ENCODE results near the gene STAG3.
"Not testable (repeated sequence)": the region's sequence is repeated elsewhere in the genome, so short reads cannot be mapped to it uniquely, and the experiment has no call there.

The STAG3 gene, protein sequence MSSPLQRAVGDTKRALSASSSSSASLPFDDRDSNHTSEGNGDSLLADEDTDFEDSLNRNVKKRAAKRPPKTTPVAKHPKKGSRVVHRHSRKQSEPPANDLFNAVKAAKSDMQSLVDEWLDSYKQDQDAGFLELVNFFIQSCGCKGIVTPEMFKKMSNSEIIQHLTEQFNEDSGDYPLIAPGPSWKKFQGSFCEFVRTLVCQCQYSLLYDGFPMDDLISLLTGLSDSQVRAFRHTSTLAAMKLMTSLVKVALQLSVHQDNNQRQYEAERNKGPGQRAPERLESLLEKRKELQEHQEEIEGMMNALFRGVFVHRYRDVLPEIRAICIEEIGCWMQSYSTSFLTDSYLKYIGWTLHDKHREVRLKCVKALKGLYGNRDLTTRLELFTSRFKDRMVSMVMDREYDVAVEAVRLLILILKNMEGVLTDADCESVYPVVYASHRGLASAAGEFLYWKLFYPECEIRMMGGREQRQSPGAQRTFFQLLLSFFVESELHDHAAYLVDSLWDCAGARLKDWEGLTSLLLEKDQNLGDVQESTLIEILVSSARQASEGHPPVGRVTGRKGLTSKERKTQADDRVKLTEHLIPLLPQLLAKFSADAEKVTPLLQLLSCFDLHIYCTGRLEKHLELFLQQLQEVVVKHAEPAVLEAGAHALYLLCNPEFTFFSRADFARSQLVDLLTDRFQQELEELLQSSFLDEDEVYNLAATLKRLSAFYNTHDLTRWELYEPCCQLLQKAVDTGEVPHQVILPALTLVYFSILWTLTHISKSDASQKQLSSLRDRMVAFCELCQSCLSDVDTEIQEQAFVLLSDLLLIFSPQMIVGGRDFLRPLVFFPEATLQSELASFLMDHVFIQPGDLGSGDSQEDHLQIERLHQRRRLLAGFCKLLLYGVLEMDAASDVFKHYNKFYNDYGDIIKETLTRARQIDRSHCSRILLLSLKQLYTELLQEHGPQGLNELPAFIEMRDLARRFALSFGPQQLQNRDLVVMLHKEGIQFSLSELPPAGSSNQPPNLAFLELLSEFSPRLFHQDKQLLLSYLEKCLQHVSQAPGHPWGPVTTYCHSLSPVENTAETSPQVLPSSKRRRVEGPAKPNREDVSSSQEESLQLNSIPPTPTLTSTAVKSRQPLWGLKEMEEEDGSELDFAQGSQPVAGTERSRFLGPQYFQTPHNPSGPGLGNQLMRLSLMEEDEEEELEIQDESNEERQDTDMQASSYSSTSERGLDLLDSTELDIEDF

DNA sequence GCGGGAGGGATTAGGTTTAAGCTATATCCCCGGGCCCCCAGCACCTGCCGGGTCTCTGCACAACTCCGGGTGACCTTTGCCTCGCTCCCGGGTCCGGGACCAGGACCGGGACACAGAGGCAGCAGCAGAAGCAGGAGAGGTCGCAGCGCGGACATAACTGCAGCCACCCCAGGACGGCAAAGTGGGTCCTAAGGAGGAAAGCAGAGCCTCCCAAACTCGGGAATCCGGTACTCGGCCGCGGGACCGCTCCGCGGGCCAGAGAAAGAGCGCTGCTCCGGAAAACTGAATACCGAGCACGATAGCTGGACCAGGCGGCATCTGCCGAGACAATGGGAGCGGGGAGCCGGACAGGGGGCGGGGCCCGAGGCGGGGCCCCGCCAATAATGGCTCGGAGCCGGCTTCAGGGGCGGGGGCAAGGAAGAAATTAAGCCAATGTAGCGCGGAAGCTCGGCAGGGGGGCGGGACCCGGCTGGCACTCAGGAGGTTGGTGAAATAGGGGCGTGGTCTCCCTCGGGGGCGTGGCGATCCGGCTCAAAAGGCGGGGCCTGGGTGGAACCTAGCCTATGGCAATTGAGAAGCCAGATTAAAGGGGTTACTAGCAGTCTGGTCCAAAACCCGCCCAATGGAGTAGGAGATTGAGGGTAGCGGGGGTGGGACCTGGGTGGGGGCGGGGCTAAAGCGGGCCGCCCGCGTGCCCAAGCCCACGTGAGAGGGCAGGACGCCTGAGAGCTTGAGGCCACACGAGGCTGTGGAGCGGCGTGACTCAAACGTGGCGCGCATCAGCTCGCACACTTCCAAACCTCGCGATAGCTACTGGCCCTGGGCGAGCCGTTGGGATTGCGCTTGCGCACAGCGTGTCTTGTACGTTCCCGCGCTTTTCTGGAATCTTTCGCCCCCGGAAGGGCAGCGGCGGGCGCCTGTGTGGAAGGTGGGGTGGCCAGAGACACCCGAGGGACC, at the start of gene STAG3, which contains the start of gene GPC2:
STAG3 (plus strand) TSS at position 874 of the 957 bp plus-strand sequence. CDS start 2,639 bp downstream, outside the sequence.
GPC2 (minus strand) TSS at position 337 of the 957 bp plus-strand sequence; CDS start at position 155, 182 bp downstream.
- DNase-seq, result peak; percentile 97

DNA sequence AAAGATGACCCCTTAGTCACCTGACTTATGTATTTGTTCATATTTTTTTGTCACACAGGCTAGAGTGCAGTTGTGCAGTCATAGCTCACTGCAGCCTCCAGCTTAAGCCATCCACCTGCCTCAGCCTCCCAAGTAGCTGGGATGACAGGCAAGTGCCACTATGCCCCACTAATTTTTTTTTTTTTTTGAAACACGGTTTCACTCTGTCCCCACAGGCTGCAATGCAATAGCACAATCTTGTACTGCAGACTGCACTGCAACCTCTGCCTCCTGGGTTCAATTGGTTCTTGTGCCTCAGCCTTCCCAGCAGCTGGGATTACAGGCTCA, 49.1 kb upstream of the STAG3 start:
- no peak for DNase-seq

DNA sequence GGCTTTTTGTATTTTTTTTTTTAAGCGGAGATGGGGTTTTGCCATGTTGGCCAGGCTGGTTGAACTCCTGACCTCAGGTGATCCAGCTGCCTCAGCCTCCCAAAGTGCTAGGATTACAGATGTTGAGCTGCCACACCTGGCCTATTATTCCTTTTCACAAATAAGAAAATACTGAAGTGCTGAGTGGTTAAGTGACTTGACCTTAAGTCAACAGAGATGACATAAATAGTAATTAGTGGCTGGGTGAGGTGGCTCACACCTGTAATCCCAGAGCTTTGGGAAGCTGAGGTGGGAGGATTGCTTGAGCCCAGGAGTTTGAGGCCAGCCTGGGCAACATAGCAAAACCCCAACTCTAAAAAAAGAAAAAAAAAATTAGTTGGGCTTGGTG, 47.5 kb upstream of the STAG3 start:
- DNase-seq, result not testable (repeated sequence)

DNA sequence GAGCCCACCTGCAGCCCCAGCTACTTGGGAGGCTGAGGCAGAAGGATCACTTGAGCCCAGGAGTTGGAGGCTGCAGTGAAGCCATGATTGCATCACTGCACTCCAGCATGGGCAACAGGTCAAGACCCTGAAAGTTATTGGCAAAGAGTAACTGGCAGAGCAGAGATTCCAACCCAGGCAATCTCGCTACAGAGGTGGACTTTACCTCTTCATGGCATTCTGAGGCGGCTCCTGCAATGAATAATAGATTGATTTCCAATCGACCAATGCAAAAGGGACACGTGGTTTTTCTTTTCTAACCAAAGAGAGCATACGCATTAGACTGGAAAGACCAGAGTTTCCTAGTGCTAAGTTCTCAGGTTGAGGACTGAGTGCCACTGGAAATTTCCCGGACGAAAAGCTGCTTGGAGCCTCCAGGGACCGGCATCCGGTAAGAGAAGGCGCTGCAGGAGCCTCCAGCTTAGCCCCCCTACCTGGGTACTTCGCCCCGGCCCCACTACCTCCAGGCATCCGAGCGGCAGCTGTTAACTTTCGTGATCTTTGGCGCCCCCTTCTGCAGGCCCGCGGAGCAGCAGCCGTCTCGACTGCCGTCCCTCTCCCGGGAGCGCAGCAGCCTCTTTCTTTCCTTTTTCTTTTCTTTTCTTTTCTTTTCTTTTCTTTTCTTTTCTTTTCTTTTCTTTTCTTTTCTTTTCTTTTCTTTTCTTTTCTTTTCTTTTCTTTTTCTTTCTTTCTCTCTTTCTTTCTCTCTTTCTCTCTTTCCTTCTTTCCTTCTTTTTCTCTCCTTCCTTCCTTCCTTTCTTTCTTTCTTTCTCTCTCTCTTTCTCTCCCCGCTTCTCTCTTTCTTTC, 46.9 kb upstream of the STAG3 start:
- DNase-seq, result peak; percentile 30

DNA sequence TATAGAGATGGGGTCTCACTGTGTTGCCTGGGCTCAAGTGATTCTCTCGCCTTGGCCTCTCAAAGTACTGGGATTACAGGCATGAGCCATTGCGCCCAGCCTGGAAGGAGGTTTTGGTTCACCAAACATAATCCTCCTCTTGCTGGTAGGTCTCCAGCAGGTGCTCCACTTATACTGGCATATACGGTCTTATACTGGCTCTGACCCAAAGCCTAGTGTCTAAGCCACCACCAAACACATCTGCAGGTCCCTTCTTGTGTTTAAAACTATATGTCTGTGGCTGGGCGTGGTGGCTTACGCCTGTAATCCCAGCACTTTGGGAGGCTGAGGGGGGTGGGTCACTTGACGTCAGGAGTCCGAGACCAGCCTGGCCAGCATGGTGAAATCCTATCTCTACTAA, 45.6 kb upstream of the STAG3 start:
- DNase-seq, result no peak

DNA sequence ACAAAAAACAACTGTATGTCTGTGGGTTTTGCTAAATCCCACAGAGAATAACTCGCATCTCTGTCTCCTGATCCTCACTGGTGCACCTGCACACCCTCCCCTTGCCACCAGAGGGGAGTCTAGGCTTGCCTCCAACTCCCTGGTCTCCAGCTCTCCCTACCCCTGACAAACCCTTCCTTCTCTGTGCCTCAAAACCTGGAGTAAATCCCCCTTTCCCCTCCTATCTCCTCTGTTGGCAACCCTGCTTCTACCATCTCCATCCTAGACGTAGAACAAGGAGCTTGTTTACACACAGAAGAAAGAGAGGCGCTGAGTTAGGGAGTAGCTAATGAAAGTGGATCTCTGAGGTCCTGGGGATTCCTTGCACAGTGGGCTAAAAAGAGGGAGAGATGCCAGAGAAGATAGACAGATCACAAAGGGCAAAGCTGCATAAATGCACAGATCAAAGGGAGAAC, 45.0 kb upstream of the STAG3 start:
- DNase-seq, result peak; percentile 34

DNA sequence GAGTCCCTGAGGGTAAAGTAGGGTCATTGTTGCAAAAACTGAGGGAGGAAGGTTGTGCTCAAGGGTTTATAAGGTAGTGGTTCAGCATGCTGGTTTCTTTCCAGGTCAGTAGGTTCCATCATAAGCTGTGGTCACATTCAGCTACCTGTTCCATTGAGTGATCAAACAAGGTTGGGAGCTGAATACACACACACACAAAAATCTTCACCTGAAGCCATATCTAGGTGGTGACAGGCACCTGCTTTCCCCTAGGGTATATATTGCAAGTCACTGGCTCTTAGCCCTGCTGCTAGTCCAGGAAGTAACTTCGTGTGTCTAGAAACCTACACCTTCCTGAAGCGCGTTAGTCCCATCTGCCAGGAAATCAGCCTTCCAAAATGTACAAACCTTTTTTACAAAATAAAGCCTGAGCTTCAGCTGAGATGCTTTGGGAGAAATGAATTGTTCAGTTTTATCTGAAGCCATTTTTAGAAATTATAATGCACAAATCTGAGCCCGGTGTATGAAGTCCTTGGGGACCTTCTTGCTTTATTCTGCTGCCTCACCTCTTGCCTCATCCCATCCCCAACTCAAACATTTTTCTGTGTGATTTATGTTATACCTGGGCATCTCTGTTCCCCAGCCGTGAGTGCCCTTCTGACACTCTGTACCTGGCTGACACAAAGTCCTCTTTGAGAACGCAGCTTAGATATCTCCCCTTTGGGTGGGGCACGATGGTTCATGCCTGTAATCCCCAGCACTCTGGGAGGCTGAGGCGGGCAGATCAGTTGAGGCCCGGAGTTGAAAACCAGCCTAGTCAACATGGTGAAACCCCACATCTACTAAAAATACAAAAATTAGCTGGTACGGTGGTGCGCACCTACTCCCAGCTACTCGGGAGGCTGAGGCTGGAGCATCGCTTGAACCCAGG, 39.6 kb upstream of the STAG3 start:
- DNase-seq, result no peak

DNA sequence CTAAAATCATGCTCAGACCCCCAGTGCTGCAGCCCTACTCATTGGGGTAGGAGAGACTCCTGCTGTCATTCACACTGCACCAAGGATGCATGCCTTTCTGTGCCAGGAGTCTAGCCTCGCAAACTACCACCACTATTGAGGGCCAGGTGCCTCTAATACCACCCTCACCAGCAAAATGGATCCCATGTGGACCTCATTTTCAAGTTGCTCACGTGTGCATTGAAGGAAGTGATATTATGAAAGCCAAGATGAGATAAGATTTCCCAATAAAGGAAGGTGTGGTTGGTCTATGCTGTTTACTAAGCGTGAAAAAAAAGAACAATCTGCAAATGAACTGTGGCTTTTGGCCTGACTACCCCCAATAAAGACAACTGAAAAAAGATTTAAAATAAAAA, 36.2 kb upstream of the STAG3 start:
- DNase-seq, result peak; percentile 69

DNA sequence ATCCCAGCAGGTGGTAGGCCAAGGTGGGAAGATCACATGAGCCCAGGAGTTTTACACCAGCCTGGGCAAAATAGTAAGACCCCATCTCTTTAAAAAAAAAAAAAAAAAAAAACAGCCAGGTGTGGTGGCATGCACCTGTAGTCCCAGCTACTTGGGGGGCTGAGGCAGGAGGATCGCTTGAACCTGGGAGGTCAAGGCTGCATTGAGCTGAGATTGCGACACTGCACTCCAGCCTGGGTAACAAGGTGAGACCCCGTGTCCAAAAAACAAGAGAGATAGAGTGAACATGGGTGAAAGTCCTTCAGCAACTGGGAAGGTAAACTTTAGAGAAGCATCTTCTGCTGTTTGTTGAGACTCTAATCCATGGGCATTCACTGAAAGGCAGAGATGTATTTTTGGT, 35.3 kb upstream of the STAG3 start:
- no peak for DNase-seq

DNA sequence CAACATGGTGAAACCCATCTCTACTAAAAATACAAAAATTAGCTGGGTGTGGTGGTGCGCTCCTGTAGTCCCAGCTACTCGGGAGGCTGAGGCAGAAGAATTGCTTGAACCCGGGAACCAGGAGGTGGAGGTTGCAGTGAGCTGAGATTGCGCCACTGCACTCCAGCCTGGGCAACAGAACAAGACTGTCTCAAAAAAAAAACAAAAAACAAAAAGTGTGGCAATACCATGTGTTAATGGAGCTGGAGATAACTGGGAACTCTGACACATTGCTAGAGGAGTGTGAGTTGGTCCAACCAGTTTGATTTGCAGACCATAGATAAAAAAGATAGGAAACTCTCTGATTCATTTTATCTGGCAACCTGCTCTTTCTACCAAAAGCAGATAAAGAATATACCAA, 31.4 kb upstream of the STAG3 start:
- DNase-seq, result peak; percentile 40

DNA sequence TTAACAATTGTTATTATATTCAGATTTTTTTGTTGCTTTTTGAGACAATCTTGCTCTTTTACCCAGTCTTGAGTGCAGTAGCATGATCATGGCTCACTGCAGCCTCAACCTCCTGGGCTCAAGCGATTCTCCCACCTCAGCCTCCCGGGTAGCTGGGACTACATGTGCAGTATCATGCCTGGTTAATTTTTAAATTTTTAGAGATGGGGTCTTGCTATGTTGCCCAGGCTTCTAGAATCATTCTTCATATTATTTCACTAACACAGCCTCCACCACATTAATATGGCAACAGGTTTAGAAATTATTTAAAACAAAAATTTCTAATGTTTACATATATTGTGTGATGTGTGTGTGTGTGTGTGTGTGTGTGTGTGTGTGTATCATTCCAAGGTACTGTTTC, 30.4 kb upstream of the STAG3 start:
- no peak for DNase-seq

DNA sequence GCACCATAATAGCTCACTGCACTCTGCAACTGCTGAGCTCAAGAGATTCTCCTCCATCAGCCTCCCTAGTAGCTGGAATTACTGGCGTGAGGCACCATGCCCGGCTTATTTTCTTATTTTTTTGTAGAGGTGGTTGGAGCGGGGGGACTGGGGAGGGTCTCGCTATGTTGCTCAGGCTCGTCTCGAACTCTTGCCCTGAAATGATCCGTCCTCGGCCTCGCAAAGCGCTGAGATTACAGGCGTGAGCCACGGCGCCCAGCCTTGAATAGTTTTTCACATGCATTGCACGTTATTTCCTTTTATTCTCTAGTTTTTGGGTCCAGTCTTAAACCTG, 29.5 kb upstream of the STAG3 start:
- DNase-seq, result no peak

DNA sequence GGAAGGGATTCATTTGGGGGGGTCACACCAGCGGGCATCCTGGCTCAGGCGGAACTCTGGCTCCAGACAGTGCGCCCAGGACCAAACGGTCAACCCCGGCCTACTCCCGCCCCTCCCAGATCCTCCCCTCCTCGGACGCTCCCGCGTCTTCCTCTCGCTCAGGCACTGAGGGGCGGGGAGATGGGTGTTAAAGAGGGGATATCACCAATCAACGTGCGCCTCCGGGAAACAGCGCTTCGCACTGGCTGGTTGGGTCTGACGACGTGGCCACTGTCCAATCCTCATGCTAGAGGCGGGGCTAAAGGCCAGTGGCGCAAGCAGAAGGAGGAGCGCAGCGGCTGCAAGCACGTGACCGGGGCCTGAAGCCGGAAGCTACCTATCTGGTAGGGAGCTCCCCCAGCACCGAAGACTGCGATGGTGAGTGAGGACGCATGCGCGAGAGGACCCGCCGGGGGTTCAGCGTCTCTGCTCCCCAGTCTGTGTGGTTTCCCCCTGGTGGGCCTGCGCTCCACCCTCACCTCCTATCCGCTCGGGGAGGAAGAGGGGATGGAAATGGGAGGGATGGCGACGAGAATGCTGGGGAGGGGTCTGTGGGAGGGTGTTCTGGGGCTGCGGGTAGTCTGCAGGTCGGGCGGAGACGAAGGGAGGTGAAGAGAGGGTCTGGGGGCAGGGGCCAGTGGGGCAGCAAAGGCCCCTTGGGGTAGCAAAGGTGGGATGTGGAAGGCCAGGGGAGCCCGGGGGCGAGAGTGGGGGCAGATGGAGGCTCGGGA, 29.0 kb upstream of the STAG3 start, which contains the start of gene LAMTOR4:
LAMTOR4 (plus strand) TSS at position 360 of the 770 bp plus-strand sequence; CDS start at position 415, 55 bp downstream.
- peak; percentile 99 for DNase-seq

DNA sequence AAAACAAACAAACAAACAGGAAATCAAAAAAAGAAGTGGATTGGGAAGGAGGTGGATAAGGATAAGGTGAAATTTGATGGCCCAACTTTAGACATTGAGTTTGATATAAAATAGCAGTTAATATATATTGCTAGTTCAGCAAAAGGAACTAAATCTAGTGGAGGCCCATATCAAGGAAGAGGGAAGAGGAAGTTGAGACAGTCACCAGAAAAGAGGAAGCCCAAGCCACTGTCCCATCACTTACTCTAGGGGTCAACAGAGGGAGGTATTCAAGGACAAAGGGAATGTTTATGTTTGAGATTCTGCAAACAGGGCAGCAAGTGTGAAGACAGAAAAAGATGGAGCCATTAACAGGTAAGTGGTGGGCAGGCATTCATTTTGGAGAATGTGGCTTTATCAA, 25.3 kb upstream of the STAG3 start:
- peak; percentile 85 for DNase-seq

DNA sequence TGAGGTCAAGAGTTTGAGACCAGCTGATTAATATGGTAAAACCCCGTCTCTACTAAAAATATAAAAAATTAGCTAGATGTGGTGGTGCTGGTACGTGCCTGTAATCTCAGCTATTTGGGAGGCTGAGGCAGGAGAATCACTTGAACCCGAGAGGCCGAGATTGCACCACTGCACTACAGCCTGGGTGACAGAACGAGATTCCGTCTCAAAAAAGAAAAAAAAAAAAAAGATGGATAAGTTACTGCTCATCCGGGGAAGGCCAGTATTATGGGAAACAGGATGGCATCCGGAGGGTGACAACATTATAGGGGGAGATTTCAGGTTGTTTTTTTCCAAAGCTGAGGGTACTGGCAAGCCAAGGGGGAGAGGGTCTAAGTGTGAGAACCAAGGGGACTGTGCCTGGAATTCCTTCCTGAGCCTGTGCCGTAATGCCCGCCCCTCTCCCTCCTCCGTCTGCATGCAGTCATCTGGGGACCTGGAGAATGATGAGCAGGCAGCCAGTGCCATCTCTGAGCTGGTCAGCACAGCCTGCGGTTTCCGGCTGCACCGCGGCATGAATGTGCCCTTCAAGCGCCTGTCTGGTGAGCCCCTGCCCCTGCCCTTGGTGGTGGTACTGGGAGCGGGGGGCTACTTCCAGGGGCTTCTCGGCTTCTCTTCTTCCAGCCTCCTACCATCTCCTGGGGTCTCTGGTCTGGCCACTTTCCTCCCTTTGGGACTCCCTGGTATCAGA, 24.6 kb upstream of the STAG3 start:
- no peak for DNase-seq

DNA sequence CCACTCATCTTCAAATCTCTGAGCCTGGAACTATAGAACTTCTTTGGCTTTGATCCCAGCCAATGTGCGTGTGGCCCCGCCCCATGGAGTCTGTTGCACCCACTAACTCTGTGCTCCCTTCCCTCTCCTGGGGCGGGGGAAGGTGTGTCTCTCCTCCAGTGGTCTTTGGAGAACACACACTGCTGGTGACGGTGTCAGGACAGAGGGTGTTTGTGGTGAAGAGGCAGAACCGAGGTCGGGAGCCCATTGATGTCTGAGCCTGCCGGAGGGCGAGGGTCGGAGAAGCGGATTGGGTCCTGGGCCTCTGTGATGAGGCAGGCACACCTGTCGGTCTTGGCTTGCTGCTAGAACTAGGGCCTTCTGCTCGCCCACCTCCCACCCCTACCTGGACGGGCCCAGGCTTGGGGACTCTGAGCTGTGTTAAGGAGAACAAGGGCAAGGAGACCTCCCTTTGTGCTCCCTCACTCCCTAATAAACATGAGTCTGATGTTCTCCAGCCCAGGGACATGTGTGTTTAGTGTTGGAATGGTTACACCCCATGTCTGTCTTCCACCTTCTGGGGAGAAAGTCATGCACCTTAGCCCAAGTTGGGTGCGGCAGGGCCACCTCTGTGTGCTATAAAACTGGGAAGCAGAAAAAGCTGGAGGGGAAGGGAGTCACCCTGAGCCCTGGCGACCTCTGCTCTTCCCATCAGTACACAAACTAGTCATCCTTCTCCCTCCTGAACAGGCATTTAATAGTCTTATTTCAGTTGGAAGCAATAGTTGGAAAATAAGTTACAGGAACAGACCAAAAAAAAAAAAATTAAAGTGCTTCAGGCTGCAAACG, 23.8 kb upstream of the STAG3 start:
- no peak for DNase-seq
